Cerebellar nuclear complex (tissue), 1 donor: Measurements from ENCODE around the gene SRRT.
"Not testable (repeated sequence)": the region's sequence is repeated elsewhere in the genome, so short reads cannot be mapped to it uniquely, and the experiment has no call there.

Source experiments
- DNase-seq, 2 experiments: peaks; one replicate each; lab custom pipeline; 2025; lab: John Stamatoyannopoulos, UW

SRRT gene

DNA sequence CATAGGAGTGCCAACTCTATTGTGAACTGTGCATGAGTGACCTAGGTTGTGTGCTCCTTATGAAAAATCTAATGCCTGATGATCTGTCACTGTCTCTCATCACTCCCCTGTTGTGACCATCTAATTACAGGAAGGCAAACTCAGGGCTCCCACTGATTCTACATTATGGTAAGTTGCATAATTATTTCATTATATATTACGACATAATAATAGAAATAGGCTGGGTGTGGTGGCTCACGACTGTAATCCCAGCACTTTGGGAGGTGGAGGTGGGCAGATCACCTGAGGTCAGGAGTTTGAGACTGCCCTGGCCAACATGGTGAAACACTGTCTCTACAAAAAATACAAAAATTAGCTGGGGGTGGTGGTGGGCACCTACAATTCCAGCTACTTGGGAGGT, 60.5 kb downstream of the SRRT start:
- DNase-seq: not testable (repeated sequence)

DNA sequence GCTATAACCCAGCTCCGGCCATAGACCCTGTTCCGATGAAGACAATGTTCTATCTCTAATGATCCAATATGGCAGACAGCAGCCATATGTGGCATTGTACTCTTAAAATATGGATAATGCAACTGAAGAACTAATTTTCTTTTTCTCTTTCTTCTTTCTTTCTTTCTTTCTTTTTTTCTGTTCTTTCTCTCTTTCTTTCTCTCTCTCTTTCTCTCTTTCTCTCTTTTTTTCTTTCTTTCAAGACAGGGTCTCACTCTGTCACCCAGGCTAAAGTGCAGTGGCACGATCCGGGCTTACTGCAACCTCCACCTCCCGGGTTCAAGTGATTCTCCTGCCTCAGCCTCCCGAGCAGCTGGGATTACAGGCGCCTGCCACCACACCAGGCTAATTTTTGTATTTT, 61.3 kb downstream of the SRRT start:
- not testable (repeated sequence) for DNase-seq
